ENCODE measurements around the gene DEPDC5. TPM values are rescaled to one million over a fixed set of nuclear protein-coding genes. Genes with fewer than 3 reads are reported as not detected.
"Not testable (repeated sequence)": the region's sequence is repeated elsewhere in the genome, so short reads cannot be mapped to it uniquely, and the experiment has no call there.

DEPDC5 gene
- total RNA-seq, 1 donor from 2014 or later: 33.0 TPM

DNA sequence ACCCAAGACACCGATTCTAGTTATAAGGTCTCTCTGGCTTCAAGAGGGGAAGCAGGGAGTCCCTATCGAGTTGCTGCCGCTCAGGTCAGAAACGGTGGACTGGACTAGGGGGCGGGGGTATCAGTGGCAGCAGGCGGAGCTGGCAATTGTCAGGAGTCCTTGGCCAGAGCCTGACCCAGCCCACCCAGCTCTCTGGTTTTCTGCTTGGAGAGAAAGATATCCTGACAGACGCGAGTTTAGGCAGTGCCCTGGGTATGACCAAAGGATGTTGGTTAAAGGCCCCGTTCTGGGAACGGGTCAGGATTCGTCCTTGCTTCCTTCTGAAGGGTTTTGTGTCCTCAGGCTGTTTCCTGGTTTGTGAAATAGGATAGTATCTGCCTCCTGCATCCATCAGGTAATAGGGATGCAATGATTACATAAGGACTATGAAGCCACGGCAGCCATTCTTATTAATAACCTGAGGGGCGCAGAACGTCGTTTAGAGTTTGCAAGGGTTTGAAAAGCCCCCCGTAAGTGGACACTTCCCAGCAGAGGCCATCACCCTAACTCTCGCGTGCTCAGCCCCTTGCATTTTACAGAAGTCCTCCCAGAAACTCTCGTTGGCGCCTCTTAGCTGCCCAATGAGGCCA lies 700 bp upstream of the DEPDC5 start:
- DNase-seq (ENCODE audit: low spot score, unreplicated experiment): peak; percentile 61
- H3K9me3 Mint-ChIP-seq (ENCODE audit: low read depth): no peaks in the 10 kb centered on the region
- TF ChIP-seq, protein P1, sequence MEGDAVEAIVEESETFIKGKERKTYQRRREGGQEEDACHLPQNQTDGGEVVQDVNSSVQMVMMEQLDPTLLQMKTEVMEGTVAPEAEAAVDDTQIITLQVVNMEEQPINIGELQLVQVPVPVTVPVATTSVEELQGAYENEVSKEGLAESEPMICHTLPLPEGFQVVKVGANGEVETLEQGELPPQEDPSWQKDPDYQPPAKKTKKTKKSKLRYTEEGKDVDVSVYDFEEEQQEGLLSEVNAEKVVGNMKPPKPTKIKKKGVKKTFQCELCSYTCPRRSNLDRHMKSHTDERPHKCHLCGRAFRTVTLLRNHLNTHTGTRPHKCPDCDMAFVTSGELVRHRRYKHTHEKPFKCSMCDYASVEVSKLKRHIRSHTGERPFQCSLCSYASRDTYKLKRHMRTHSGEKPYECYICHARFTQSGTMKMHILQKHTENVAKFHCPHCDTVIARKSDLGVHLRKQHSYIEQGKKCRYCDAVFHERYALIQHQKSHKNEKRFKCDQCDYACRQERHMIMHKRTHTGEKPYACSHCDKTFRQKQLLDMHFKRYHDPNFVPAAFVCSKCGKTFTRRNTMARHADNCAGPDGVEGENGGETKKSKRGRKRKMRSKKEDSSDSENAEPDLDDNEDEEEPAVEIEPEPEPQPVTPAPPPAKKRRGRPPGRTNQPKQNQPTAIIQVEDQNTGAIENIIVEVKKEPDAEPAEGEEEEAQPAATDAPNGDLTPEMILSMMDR (IDR thresholded peaks at IDR 0.05; ENCODE audit: unreplicated experiment): no peak
- no peaks in the 10 kb centered on the region for H3K36me3 Mint-ChIP-seq (ENCODE audit: insufficient read depth)
- no peaks in the 10 kb centered on the region for H3K27me3 Mint-ChIP-seq
- peak overlapping the region; percentile 99 for H3K27ac Mint-ChIP-seq
- H3K4me1 Mint-ChIP-seq (ENCODE audit: low read depth): peaks cover 42% of the 10 kb centered on the region
- H3K4me3 Mint-ChIP-seq (ENCODE audit: low read depth): peak overlapping the region; percentile 82

DNA sequence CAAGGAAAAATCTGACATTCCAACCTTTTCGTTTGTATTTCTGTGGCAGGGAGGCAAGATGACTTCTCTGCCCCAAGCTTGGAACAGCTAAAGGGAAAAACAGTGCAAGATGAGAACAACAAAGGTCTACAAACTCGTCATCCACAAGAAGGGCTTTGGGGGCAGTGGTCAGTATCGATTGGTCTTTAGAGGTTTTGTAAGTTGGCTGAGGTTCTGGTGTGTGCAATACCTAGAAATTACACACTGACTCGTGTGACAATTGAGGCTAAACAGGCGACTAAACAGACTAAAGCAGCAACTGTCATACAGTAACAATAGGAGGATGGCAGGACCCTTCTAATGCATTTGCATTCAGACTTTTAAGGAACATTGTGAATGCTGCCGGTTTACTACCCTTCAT lies 994 bp downstream of the DEPDC5 start:
- H3K9me3 Mint-ChIP-seq (ENCODE audit: low read depth): no peaks in the 10 kb centered on the region
- H3K4me3 Mint-ChIP-seq (ENCODE audit: low read depth): peak overlapping the region; percentile 82
- H3K36me3 Mint-ChIP-seq (ENCODE audit: insufficient read depth): no peaks in the 10 kb centered on the region
- DNase-seq (ENCODE audit: low spot score, unreplicated experiment): no peak
- no peaks in the 10 kb centered on the region for H3K27me3 Mint-ChIP-seq
- H3K4me1 Mint-ChIP-seq (ENCODE audit: low read depth): peaks cover 33% of the 10 kb centered on the region
- TF ChIP-seq, protein P1 (IDR thresholded peaks at IDR 0.05; ENCODE audit: unreplicated experiment): no peak
- peak overlapping the region; percentile 73 for H3K27ac Mint-ChIP-seq

DNA sequence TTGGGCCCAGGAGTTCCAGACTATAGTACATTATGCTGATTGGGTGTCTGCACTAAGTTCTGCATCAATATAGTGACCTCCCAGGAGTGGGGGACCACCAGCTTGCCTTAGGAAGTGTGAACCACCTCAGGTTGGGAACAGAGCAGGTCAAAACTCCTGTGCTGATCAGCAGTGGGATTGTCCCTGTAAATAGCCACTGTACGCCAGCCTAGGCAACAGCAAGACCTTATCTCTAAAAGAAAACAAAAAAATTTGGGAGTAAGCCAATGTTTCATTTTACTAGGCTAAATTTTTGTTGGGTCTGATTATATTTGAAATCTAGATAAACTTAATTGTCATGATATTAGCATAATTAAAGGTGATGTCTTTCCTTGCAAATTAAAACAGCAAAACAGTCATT lies 3.4 kb downstream of the DEPDC5 start:
- H3K4me3 Mint-ChIP-seq (ENCODE audit: low read depth): no peak overlapping the region
- H3K27me3 Mint-ChIP-seq: no peaks in the 10 kb centered on the region
- DNase-seq (ENCODE audit: low spot score, unreplicated experiment): no peak
- no peak overlapping the region for H3K27ac Mint-ChIP-seq
- H3K9me3 Mint-ChIP-seq (ENCODE audit: low read depth): no peaks in the 10 kb centered on the region
- peaks cover 5% of the 10 kb centered on the region for H3K36me3 Mint-ChIP-seq (ENCODE audit: insufficient read depth)
- peaks cover 23% of the 10 kb centered on the region for H3K4me1 Mint-ChIP-seq (ENCODE audit: low read depth)
- TF ChIP-seq, protein P1 (IDR thresholded peaks at IDR 0.05; ENCODE audit: unreplicated experiment): no peak

DNA sequence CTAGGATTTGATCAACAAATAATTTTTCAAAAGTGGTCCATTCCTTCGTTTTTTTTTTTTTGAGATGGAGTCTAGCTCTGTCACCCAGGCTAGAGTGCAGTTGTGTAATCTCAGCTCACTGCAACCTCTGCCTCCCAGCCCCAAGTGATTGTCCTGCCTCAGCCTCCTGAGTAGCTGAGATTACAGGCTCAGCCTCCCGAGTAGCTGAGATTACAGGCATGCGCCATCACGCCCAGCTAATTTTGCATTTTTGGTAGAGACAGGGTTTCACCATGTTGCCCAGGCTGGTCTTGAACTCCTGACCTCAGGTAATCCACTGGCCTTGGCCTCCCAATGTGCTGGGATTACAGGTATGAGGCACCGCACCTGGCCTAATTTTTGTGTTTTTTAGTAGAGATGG lies 5.0 kb downstream of the DEPDC5 start:
- H3K4me1 Mint-ChIP-seq (ENCODE audit: low read depth): peaks cover 10% of the 10 kb centered on the region
- not testable (repeated sequence) for H3K9me3 Mint-ChIP-seq (ENCODE audit: low read depth); H3K4me3 Mint-ChIP-seq (ENCODE audit: low read depth); DNase-seq (ENCODE audit: low spot score, unreplicated experiment); H3K27ac Mint-ChIP-seq; H3K36me3 Mint-ChIP-seq (ENCODE audit: insufficient read depth); H3K27me3 Mint-ChIP-seq

DNA sequence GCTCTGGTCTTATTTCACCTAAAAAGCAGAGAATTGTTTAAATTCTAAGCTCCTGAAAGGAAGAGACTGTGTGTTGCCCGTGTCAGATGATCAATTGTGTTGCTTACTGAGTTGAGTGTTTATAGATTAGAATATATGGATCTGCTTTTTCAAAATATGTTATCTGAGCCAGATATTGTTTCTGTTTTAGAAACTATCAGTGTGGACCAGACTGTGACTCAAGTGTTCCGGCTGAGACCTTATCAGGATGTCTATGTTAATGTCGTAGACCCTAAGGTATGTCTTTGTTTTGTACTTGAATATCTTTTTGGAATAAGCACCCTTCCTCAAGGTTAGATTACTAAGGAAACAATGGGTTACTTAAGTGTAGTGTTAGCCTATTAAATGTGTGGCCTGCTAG lies 11.0 kb downstream of the DEPDC5 start:
- Mint-ChIP-seq H3K4me1 (ENCODE audit: low read depth) (no peaks in the 10 kb centered on the region), H3K27me3 (no peaks in the 10 kb centered on the region), H3K27ac (no peak overlapping the region), H3K9me3 (ENCODE audit: low read depth) (no peaks in the 10 kb centered on the region), H3K4me3 (ENCODE audit: low read depth) (no peak overlapping the region), H3K36me3 (ENCODE audit: insufficient read depth) (peaks cover 20% of the 10 kb centered on the region)
- no peak for DNase-seq (ENCODE audit: low spot score, unreplicated experiment)
- TF ChIP-seq, protein P1 (IDR thresholded peaks at IDR 0.05; ENCODE audit: unreplicated experiment): no peak

DNA sequence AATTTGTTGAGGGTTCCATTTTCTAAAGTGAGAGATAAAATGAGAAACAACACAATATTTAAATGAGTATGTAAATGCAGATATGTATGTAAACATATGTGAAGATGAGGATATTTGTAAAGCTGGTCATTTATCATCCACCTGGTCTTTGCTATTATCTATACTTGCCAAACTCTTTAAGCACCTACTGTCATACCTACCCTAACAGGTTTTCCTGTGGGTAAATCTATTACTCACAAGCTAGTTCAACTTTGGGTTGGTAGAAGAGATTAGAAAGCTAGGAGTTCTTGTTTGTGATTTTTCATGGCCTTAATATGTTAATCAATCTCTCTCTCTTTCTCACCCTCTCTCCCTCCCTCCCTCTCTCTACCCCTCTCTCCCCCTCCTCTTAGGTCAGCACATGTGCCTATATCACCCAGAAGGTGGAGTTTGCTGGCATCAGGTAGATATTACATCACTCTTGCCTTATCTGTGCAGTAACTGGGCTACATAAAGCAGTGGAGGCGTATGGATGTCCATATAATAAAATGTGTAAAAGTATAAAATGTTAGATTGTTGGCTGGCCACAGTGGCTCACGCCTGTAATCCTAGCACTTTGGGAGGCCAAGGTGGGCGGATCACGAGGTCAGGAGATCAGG lies 14.7 kb downstream of the DEPDC5 start:
- Mint-ChIP-seq H3K9me3 (ENCODE audit: low read depth) (no peaks in the 10 kb centered on the region), H3K36me3 (ENCODE audit: insufficient read depth) (peaks cover 18% of the 10 kb centered on the region), H3K4me3 (ENCODE audit: low read depth) (no peak overlapping the region), H3K4me1 (ENCODE audit: low read depth) (no peaks in the 10 kb centered on the region), H3K27ac (no peak overlapping the region), H3K27me3 (no peaks in the 10 kb centered on the region)
- DNase-seq (ENCODE audit: low spot score, unreplicated experiment): no peak
- TF ChIP-seq, protein P1 (IDR thresholded peaks at IDR 0.05; ENCODE audit: unreplicated experiment): no peak
